OCI-LY7 (cell line): ENCODE measurements around the gene ACTL9. TPM values are rescaled to one million over a fixed set of nuclear protein-coding genes. Genes with fewer than 3 reads are reported as not detected.
"Not testable (repeated sequence)": the region's sequence is repeated elsewhere in the genome, so short reads cannot be mapped to it uniquely, and the experiment has no call there.

ENCODE experiments used
- Bru-seq: library from RNA; stranded (reverse); fragments of 400-500 nt; gene quantifications from one replicate; lab custom pipeline; 2021; lab: Mats Ljungman, UMichigan
- BruChase-seq, 2 experiments: library from RNA; stranded (reverse); fragments of 400-500 nt; gene quantifications; one replicate each; lab custom pipeline; 2021; lab: Mats Ljungman, UMichigan
- BruUV-seq: library from RNA; stranded (reverse); fragments of 400-500 nt; replicated peaks from 2 replicates; lab custom pipeline; 2021; lab: Mats Ljungman, UMichigan
- CTCF ChIA-PET: fragments of 300-600 bp; sonication (Branson Sonifier 250); formaldehyde crosslinking; loops from one replicate; lab custom pipeline; 2022; ENCODE audit warnings: antibody characterized with exemption; ENCODE audit not compliant: unreplicated experiment; lab: Charles Lee
- POLR2A ChIA-PET: fragments of 300-600 bp; sonication (Branson Sonifier 250); formaldehyde crosslinking; loops from one replicate; lab custom pipeline; 2022; ENCODE audit warnings: antibody characterized with exemption; lab: Charles Lee
- DNase-seq: peaks from one replicate; pipeline ENCODE4 v3.0.0-alpha.2; 2015; ENCODE audit warnings: low spot score
- H2AFZ ChIP-seq: fragments of 200-600 bp; sonication (generic), shearing (Covaris generic); 2 replicates; pipeline ENCODE4 v1.6.1; 2014; ENCODE audit warnings: mild to moderate bottlenecking, antibody characterized with exemption, low read length, moderate library complexity
- H3K27ac ChIP-seq: fragments of 200-600 bp; sonication (generic); 2 replicates; pipeline ENCODE4 v1.5.1; 2014; ENCODE audit warnings: mixed run types, low read depth, mild to moderate bottlenecking, moderate library complexity, low read length, inconsistent platforms; ENCODE audit not compliant: poor library complexity, severe bottlenecking
- H3K36me3 ChIP-seq: fragments of 200-600 bp; sonication (generic); 2 replicates; pipeline ENCODE4 v1.6.1; 2014; ENCODE audit warnings: mild to moderate bottlenecking, antibody characterized with exemption, low read length, moderate library complexity, mixed read lengths; ENCODE audit not compliant: insufficient read depth
- H3K4me1 ChIP-seq: fragments of 200-600 bp; sonication (generic); 2 replicates; pipeline ENCODE4 v1.5.1; 2014; ENCODE audit warnings: mild to moderate bottlenecking, low read length; ENCODE audit not compliant: insufficient read depth, poor library complexity, severe bottlenecking
- H3K4me2 ChIP-seq: fragments of 200-600 bp; sonication (generic); 2 replicates; pipeline ENCODE4 v1.6.1; 2014; ENCODE audit warnings: mild to moderate bottlenecking, low read length
- H3K4me3 ChIP-seq: fragments of 200-600 bp; sonication (generic); 2 replicates; pipeline ENCODE4 v1.5.1; 2014; ENCODE audit warnings: mild to moderate bottlenecking, low read depth, low read length; ENCODE audit not compliant: poor library complexity, severe bottlenecking
- H3K79me2 ChIP-seq: fragments of 200-600 bp; sonication (generic); 2 replicates; pipeline ENCODE4 v1.6.1; 2016; ENCODE audit warnings: low read depth, mild to moderate bottlenecking, low read length, moderate library complexity, mixed read lengths; ENCODE audit not compliant: insufficient read depth
- H3K9me2 ChIP-seq: fragments of 200-600 bp; sonication (generic); 2 replicates; pipeline ENCODE4 v1.6.1; 2016; ENCODE audit warnings: mild to moderate bottlenecking, low read length, mixed read lengths; ENCODE audit not compliant: insufficient read depth
- H3K9me3 ChIP-seq: fragments of 200-600 bp; sonication (generic); 2 replicates; pipeline ENCODE4 v1.6.1; 2014; ENCODE audit warnings: mild to moderate bottlenecking, mixed run types, low read length, mixed read lengths
- H4K20me1 ChIP-seq: fragments of 200-600 bp; sonication (generic); 2 replicates; pipeline ENCODE4 v1.6.1; 2014; ENCODE audit warnings: mild to moderate bottlenecking, antibody characterized with exemption, low read length, moderate library complexity, mixed read lengths; ENCODE audit not compliant: insufficient read depth
- CTCF ChIP-seq: fragments of 200-600 bp; sonication (generic); conservative IDR thresholded peaks from 2 replicates; pipeline ENCODE4 v1.5.1; 2014; ENCODE audit warnings: mild to moderate bottlenecking, antibody characterized with exemption, low read length, moderate library complexity, mixed read lengths
- EZH2phosphoT487 ChIP-seq: fragments of 200-600 bp; sonication (generic); IDR thresholded peaks from 2 replicates; pipeline ENCODE4 v1.6.1; 2018; ENCODE audit warnings: low read depth, borderline replicate concordance, mild to moderate bottlenecking, mixed run types, antibody characterized with exemption, low read length, moderate library complexity, mixed read lengths
- intact Hi-C: fragments of 100-400 bp; cut with micrococcal nuclease; formaldehyde crosslinking; loops from one replicate; pipeline ENCODE4 v1.10.0; 2022; ENCODE audit not compliant: unreplicated experiment
- long read RNA-seq: library from polyadenylated mRNA; stranded (forward); transcript quantifications from one replicate; pipeline ENCODE4 v2.0.0, GENCODE V29; 2022
- total RNA-seq, 2 experiments: library from RNA; depleted of rRNA in 1 of 2; stranded (reverse); fragments of >200 nt in 1 of 2; shearing (Covaris generic) in 1 of 2; gene quantifications; 2 replicates each; pipeline ENCODE4 v1.2.3, GENCODE V29; 2014 to 2022

Gene ACTL9
- total RNA-seq (2014; rRNA removed; shearing (Covaris generic)) (not detected in 2 replicates), total RNA-seq (2022) (not detected in 2 replicates), Bru-seq, nascent RNA (not detected), BruChase-seq, experiment 1, labeled RNA remaining after a 6-hour chase (not detected), BruChase-seq, experiment 2, labeled RNA remaining after a 2-hour chase (not detected)
- long read RNA-seq, result 0 reads

GRCh38 chr19:8698433-8699063 lies at the start of gene ACTL9:
Gene ACTL9 (minus strand): TSS chr19:8698795. CDS start chr19:8698701, 94 bp downstream.
- POLR2A ChIA-PET, result interaction anchor here (0.5 to 0.6 kb wide), 2 partner anchors 31 to 244 kb away, joined by 3 read pairs; no protein-coding TSS in a partner anchor

GRCh38 chr19:8739291-8740065 lies 40.9 kb upstream of the ACTL9 start:
- DNase-seq, H3K4me2 ChIP-seq, BruUV-seq, H3K4me1 ChIP-seq, H3K4me3 ChIP-seq, intact Hi-C loops, H3K9me3 ChIP-seq, H2AFZ ChIP-seq, H3K36me3 ChIP-seq, H3K27ac ChIP-seq, CTCF ChIA-PET, H3K79me2 ChIP-seq, H4K20me1 ChIP-seq, H3K9me2 ChIP-seq, POLR2A ChIA-PET: not testable (repeated sequence)

More at GRCh38 chr19:8698433-8699063, at the start of gene ACTL9:
- no peak within 1 kb of the TSS for H3K27ac ChIP-seq
- H4K20me1 ChIP-seq, result no peaks in the 10 kb centered on the region
- no peak within 1 kb of the TSS for H3K4me3 ChIP-seq
- no peaks in the 10 kb centered on the region for H3K9me3 ChIP-seq
- TF ChIP-seq CTCF (no peak), EZH2phosphoT487 (no peak)
- no TSS peak for BruUV-seq
- CTCF ChIA-PET, result no interaction called here
- H3K36me3 ChIP-seq, result no peaks in the 10 kb centered on the region
- DNase-seq, result no peak
- intact Hi-C loops, result no loop called here
- no peaks in the 10 kb centered on the region for H3K9me2 ChIP-seq
- H2AFZ ChIP-seq, result no peak within 1 kb of the TSS
- no peaks in the 10 kb centered on the region for H3K4me1 ChIP-seq
- H3K4me2 ChIP-seq, result no peak within 1 kb of the TSS
- no peaks in the 10 kb centered on the region for H3K79me2 ChIP-seq

- DNase-seq, result no peak
- Histone ChIP-seq H3K27ac (no peak overlapping the region), H3K36me3 (no peaks in the 10 kb centered on the region), H3K9me2 (no peaks in the 10 kb centered on the region), H3K9me3 (no peaks in the 10 kb centered on the region), H3K4me1 (no peaks in the 10 kb centered on the region), H4K20me1 (no peaks in the 10 kb centered on the region), H2AFZ (no peak overlapping the region), H3K79me2 (no peaks in the 10 kb centered on the region), H3K4me2 (no peak overlapping the region), H3K4me3 (no peak overlapping the region)
- intact Hi-C loops, result no loop called here
- CTCF ChIA-PET, result no interaction called here
- TF ChIP-seq CTCF (no peak), EZH2phosphoT487 (no peak)
- POLR2A ChIA-PET, result no interaction called here
- no TSS peak for BruUV-seq
Observed at GRCh38 chr19:8738377-8738776, 39.8 kb upstream of the ACTL9 start.
